ENCODE data around the gene MC1R.
"Not testable (repeated sequence)": the region's sequence is repeated elsewhere in the genome, so short reads cannot be mapped to it uniquely, and the experiment has no call there.

Gene MC1R

DNA sequence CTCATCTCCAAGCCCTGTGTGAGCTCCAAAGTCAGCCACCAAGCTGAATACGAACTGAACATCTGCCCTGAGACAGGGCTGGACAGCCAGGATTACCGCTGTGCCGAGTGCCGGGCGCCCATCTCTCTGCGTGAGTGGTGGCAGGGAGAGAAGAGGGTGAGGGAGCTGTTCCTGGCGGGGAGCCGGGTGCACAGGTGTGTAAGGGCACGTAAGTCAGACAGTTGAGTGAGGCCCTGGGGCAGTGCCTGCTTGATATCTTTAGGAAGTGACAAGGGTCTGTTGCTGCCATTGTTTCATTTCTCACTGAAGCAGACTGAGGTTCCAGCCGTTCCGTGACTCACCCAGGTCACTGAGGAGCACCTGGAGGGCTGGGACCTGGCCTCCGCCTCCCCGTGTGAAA, 42.3 kb downstream of the MC1R start:
- H3K27ac ChIP-seq: no peak overlapping the region
- TF ChIP-seq, protein P1, sequence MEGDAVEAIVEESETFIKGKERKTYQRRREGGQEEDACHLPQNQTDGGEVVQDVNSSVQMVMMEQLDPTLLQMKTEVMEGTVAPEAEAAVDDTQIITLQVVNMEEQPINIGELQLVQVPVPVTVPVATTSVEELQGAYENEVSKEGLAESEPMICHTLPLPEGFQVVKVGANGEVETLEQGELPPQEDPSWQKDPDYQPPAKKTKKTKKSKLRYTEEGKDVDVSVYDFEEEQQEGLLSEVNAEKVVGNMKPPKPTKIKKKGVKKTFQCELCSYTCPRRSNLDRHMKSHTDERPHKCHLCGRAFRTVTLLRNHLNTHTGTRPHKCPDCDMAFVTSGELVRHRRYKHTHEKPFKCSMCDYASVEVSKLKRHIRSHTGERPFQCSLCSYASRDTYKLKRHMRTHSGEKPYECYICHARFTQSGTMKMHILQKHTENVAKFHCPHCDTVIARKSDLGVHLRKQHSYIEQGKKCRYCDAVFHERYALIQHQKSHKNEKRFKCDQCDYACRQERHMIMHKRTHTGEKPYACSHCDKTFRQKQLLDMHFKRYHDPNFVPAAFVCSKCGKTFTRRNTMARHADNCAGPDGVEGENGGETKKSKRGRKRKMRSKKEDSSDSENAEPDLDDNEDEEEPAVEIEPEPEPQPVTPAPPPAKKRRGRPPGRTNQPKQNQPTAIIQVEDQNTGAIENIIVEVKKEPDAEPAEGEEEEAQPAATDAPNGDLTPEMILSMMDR (conservative IDR thresholded peaks at IDR 0.05): no peak

DNA sequence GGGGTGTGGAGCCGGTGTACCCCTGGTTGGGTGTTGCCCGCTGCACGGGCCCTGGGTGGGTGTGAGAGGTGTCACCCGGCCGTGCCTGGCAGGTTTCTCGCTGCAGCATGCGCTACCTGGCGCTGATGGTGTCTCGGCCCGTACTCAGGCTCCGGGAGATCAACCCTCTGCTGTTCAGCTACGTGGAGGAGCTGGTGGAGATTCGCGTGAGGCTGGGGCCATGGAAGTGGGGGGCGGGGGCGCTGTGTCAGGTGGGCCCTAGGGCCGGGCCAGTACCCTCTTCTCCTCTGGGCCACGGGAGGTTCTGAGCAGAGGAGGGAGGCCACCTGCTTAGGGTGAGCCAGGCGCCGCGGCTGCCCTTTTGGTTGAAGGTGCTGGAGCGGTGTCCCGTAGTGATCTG, 43.3 kb downstream of the MC1R start:
- TF ChIP-seq, protein P1 (conservative IDR thresholded peaks at IDR 0.05): no peak
- H3K27ac ChIP-seq: no peak overlapping the region

DNA sequence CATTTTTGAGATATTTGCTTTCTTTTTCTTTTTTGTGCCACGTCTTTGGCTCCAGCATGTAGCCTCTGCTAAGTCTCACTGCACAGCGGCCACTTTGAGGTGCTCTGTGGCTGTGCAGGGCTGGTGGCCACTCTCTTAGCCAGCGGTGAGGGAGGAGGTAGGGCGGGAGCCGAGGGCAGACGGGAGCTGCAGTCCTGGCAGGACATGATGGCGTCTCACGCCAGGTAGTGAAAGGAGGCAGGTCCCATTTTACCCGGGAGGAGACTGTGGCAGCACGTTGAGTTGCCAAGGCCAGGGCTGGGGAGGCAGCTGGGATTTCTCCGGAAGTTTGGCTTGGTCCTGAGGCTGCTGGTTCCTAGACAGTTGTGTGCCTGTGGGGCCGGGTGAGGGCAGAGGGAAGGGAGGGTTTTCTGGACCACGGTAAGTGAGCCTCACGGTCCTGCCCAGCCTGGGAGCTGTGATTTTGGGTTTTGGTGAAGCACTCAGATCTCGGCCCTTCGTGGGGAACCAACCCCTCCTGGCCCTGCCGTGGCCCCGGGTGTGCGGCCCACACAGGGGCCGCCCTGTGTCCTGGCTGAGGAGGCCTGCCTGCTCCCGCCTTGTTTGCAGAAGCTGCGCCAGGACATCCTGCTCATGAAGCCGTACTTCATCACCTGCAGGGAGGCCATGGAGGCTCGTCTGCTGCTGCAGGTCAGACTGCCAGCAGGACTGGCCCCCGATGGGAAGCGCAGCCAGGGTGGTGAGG, 44.3 kb downstream of the MC1R start:
- H3K27ac ChIP-seq: no peak overlapping the region
- TF ChIP-seq, protein P1 (conservative IDR thresholded peaks at IDR 0.05): no peak

DNA sequence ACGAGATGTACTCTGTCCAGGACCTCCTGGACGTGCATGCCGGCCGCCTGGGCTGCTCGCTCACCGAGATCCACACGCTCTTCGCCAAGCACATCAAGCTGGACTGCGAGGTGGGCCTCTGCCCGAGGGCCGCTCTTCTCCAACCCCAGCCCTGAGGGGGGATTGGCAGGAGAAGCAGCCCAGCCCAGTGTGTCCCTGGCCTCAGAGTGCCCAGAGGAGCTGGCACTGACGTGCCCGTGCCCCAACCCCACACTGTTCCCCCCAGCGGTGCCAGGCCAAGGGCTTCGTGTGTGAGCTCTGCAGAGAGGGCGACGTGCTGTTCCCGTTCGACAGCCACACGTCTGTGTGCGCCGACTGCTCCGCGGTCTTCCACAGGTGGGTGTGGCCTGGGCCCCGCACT, 45.5 kb downstream of the MC1R start:
- TF ChIP-seq, protein P1 (conservative IDR thresholded peaks at IDR 0.05): no peak
- no peak overlapping the region for H3K27ac ChIP-seq

DNA sequence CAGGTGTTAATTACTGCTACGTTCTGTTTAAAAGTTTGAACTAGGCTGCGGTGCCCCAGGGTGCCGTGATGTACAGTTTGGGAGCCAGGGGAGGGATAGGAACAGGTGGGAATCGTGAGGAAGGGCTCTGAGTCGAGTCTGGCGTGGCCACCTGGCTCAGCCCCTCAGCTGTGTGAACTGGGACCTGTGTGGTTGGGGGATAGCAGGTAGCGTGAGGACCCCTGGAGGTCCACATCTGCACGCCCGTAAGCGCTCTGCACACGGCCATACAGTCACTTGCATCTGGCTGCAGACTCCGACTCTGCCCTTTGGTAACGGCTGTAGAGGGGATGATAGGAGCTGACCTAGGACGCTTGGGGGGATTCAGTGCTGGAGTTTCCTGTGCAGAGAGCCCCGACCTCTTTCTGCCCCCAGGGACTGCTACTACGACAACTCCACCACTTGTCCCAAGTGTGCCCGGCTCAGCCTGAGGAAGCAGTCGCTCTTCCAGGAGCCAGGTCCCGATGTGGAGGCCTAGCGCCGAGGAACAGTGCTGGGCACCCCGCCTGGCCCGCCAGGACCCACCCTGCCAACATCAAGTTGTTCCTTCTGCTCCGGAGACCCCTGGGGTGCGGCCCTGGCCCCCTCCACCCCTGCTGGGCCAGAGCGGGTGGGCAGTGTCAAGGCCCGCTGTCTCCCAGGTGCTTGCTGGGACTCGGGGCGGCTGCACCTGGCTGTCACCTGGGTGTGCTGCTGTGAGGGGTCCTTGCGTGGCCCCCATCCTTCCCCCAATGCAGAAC, 47.0 kb downstream of the MC1R start:
- TF ChIP-seq, protein P1 (conservative IDR thresholded peaks at IDR 0.05): no peak
- no peak overlapping the region for H3K27ac ChIP-seq

DNA sequence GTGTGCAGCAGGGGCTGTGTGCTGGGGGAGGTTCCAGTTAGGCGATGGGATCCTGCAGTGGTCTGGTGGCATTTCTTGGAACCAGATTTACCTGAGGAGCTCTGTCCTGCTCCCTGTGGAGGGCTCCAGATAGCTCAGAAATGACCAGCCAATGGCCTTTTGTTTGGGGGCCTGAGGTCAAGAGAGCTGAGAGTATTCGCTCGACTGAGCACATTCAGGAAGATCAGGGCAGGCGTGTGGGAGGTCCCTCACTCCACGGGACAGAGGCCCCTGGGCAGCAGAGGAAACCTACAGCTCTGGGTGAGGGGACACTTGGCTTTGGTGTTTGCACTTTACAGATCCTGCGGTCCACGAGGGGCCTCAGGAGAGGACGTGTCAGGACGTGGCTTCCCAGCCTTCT, 48.1 kb downstream of the MC1R start:
- no peak overlapping the region for H3K27ac ChIP-seq
- TF ChIP-seq, protein P1 (conservative IDR thresholded peaks at IDR 0.05): no peak

DNA sequence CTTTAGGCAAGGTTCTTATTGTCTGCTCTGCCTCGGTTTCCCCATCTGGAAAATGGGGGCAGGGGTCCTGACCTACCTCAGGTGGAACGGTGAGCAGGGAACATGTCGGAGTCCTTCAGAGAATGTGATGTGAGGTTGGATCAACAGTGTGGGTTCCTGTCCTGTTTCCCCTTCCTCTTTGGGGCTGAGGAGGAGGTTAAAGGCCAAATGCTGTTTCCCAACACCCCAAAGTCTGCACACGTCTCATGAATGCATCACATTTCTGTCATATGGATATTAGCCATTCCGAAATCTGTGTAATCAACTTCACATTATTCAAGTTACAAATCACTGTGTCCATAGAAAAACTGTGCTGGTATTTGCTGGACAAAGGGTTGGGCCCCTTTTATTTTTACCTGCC, 48.8 kb downstream of the MC1R start:
- not testable (repeated sequence) for H3K27ac ChIP-seq

DNA sequence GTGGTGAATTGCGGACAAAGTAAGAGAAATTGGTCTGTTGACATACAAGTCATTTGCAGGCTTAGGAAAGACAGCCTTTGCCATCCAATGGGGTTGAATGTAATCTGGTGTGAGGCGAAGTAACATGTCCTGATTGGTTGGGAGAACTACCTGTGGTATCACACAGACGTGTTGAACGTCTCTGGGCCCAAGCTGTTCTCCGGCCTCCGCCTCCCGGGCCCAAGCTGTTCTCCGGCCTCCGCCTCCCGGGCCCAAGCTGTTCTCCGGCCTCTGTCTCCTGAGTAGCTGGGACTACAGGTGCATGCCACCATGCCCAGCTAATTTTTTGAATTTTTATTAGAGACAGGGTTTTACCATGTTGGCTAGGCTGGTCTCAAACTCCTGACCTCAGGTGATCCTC, 49.4 kb downstream of the MC1R start:
- H3K27ac ChIP-seq: not testable (repeated sequence)
